Trophoblast cell (in vitro differentiated cells and primary cell): Measurements from ENCODE around the gene C1orf232.

Experiments
- DNase-seq, 2 donors: peaks; one replicate each; pipeline ENCODE4 v3.0.0-alpha.2; 2016
- H2AFZ ChIP-seq: 2 replicates; pipeline ENCODE4 v1.6.1; 2013; ENCODE audit warnings: low read length, moderate library complexity, mild to moderate bottlenecking; ENCODE audit not compliant: insufficient read depth, poor library complexity
- H2AK5ac ChIP-seq: 2 replicates; pipeline ENCODE4 v1.6.1; 2013; ENCODE audit warnings: mild to moderate bottlenecking, low read length
- H2BK120ac ChIP-seq: 2 replicates; pipeline ENCODE4 v1.6.1; 2013; ENCODE audit warnings: low read length, mild to moderate bottlenecking, moderate library complexity; ENCODE audit not compliant: insufficient read depth, poor library complexity
- H2BK12ac ChIP-seq: 2 replicates; pipeline ENCODE4 v1.6.1; 2013; ENCODE audit warnings: mild to moderate bottlenecking, low read length, moderate library complexity
- H2BK5ac ChIP-seq: 2 replicates; pipeline ENCODE4 v1.6.1; 2013; ENCODE audit warnings: low read length, low read depth, moderate library complexity, mild to moderate bottlenecking; ENCODE audit not compliant: poor library complexity
- H3K14ac ChIP-seq: 2 replicates; pipeline ENCODE4 v1.6.1; 2013; ENCODE audit warnings: mild to moderate bottlenecking, low read length
- H3K18ac ChIP-seq: 2 replicates; pipeline ENCODE4 v1.6.1; 2013; ENCODE audit warnings: mild to moderate bottlenecking, low read length
- H3K23ac ChIP-seq: 2 replicates; pipeline ENCODE4 v1.6.1; 2013; ENCODE audit warnings: low read length
- H3K27ac ChIP-seq: 2 replicates; pipeline ENCODE4 v1.5.1; 2013; ENCODE audit warnings: low read depth, mild to moderate bottlenecking, inconsistent platforms, low read length, moderate library complexity
- H3K27me3 ChIP-seq: 2 replicates; pipeline ENCODE4 v1.6.1; 2013; ENCODE audit warnings: inconsistent platforms, mild to moderate bottlenecking, low read length, moderate library complexity; ENCODE audit not compliant: insufficient read depth
- H3K36me3 ChIP-seq, 2 experiments: 1 replicate in 1 of 2; 2 replicates in 1 of 2; pipeline ENCODE4 v1.6.1; 2013; ENCODE audit warnings: low read length in 2 of 2, mild to moderate bottlenecking in 2 of 2, moderate library complexity in 1 of 2; ENCODE audit not compliant: insufficient read depth in 2 of 2, control insufficient read depth in 1 of 2
- H3K4ac ChIP-seq: 2 replicates; pipeline ENCODE4 v1.6.1; 2013; ENCODE audit warnings: low read depth, mild to moderate bottlenecking, low read length, moderate library complexity
- H3K4me1 ChIP-seq, 2 experiments: 1 replicate in 1 of 2; 2 replicates in 1 of 2; pipeline ENCODE4 v1.6.1; 2013; ENCODE audit warnings: low read length in 2 of 2, mild to moderate bottlenecking in 2 of 2, moderate library complexity in 1 of 2; ENCODE audit not compliant: insufficient read depth in 2 of 2, control insufficient read depth in 1 of 2
- H3K4me2 ChIP-seq: 2 replicates; pipeline ENCODE4 v1.6.1; 2013; ENCODE audit warnings: inconsistent platforms, mild to moderate bottlenecking, low read length, moderate library complexity
- H3K4me3 ChIP-seq: 2 replicates; pipeline ENCODE4 v1.5.1; 2013; ENCODE audit warnings: mild to moderate bottlenecking, low read depth, low read length, inconsistent platforms
- H3K79me1 ChIP-seq: one replicate; pipeline ENCODE4 v1.6.1; 2013; ENCODE audit warnings: low read length
- H3K79me2 ChIP-seq: 2 replicates; pipeline ENCODE4 v1.6.1; 2013; ENCODE audit warnings: low read length, mild to moderate bottlenecking; ENCODE audit not compliant: control insufficient read depth, insufficient read depth, poor library complexity
- H3K9ac ChIP-seq: 2 replicates; pipeline ENCODE4 v1.6.1; 2013; ENCODE audit warnings: mild to moderate bottlenecking, low read length
- H3K9me3 ChIP-seq: 2 replicates; pipeline ENCODE4 v1.6.1; 2013; ENCODE audit warnings: low read depth, mild to moderate bottlenecking, control low read depth, inconsistent platforms, low read length; ENCODE audit not compliant: insufficient read depth
- H4K12ac ChIP-seq: 2 replicates; pipeline ENCODE4 v1.6.1; 2013; ENCODE audit warnings: low read depth, mild to moderate bottlenecking, low read length, moderate library complexity
- H4K8ac ChIP-seq: 2 replicates; pipeline ENCODE4 v1.6.1; 2013; ENCODE audit warnings: low read depth, mild to moderate bottlenecking, low read length, moderate library complexity
- H4K91ac ChIP-seq: one replicate; pipeline ENCODE4 v1.6.1; 2013; ENCODE audit warnings: low read depth, mild to moderate bottlenecking, low read length, moderate library complexity
- WGBS: extraction: QIAGEN DNeasy Blood & Tissue Kit; methylation state at CpG from one replicate; pipeline ENCODE4 v1.1.7; 2013; ENCODE audit warnings: missing lambda C conversion rate; ENCODE audit not compliant: insufficient read length, insufficient coverage; ENCODE audit errors: extremely low coverage; 5-methylcytosine and 5-hydroxymethylcytosine counted together

Gene C1orf232

GRCh38 chr1:26189751-26190275 is 21.1 kb upstream of the C1orf232 start:
- no CpG with 5 or more reads among the region's 7 CpGs for WGBS

GRCh38 chr1:26189331-26189730 is 20.6 kb upstream of the C1orf232 start:
- Histone ChIP-seq H3K9me3 (peaks cover 3% of the 10 kb centered on the region), H2AFZ (no peak overlapping the region), H3K4me2 (no peak overlapping the region), H3K9ac (no peak overlapping the region), H4K8ac (no peak overlapping the region), H2BK120ac (no peak overlapping the region), H2BK12ac (no peak overlapping the region), H3K4me3 (no peak overlapping the region), H3K27ac (no peak overlapping the region), H4K12ac (no peak overlapping the region), H2BK5ac (no peak overlapping the region), H3K27me3 (no peaks in the 10 kb centered on the region), H3K79me2 (no peaks in the 10 kb centered on the region), H3K79me1 (no peaks in the 10 kb centered on the region), H4K91ac (no peak overlapping the region), H3K18ac (no peak overlapping the region), H3K14ac (no peak overlapping the region), H2AK5ac (no peak overlapping the region), H3K36me3 (peaks cover 29 to 35% of the 10 kb centered on the region in 2 experiments), H3K4ac (no peak overlapping the region), H3K23ac (no peak overlapping the region), H3K4me1 (no peaks in the 10 kb centered on the region)
- no peak for DNase-seq
- WGBS: no CpG with 5 or more reads among the region's 6 CpGs

More at GRCh38 chr1:26189751-26190275, 21.1 kb upstream of the C1orf232 start:
- H3K36me3 ChIP-seq: peaks cover 25 to 30% of the 10 kb centered on the region in 2 experiments
- H3K14ac ChIP-seq: no peak overlapping the region
- no peak overlapping the region for H2AK5ac ChIP-seq
- no peak overlapping the region for H2BK120ac ChIP-seq
- H3K4me2 ChIP-seq: no peak overlapping the region
- peaks cover 3% of the 10 kb centered on the region for H3K9me3 ChIP-seq
- no peaks in the 10 kb centered on the region for H3K4me1 ChIP-seq
- no peak overlapping the region for H4K91ac ChIP-seq
- H3K18ac ChIP-seq: no peak overlapping the region
- no peak overlapping the region for H4K8ac ChIP-seq
- no peaks in the 10 kb centered on the region for H3K27me3 ChIP-seq
- H2AFZ ChIP-seq: no peak overlapping the region
- no peaks in the 10 kb centered on the region for H3K79me1 ChIP-seq
- DNase-seq: no peak
- H2BK12ac ChIP-seq: no peak overlapping the region
- H3K9ac ChIP-seq: no peak overlapping the region
- no peak overlapping the region for H3K4ac ChIP-seq
- H3K79me2 ChIP-seq: no peaks in the 10 kb centered on the region
- no peak overlapping the region for H3K4me3 ChIP-seq
- no peak overlapping the region for H3K27ac ChIP-seq
- no peak overlapping the region for H4K12ac ChIP-seq
- no peak overlapping the region for H2BK5ac ChIP-seq
- H3K23ac ChIP-seq: no peak overlapping the region

- H3K36me3 ChIP-seq: peaks cover 31 to 41% of the 10 kb centered on the region in 2 experiments
- H3K4me2 ChIP-seq: no peak overlapping the region
- H4K12ac ChIP-seq: no peak overlapping the region
- H3K23ac ChIP-seq: no peak overlapping the region
- H3K79me1 ChIP-seq: no peaks in the 10 kb centered on the region
- no peak overlapping the region for H3K4me3 ChIP-seq
- H3K27me3 ChIP-seq: no peaks in the 10 kb centered on the region
- no peak overlapping the region for H3K9ac ChIP-seq
- no peak overlapping the region for H3K18ac ChIP-seq
- no peak overlapping the region for H2AK5ac ChIP-seq
- H4K8ac ChIP-seq: no peak overlapping the region
- no peak overlapping the region for H2AFZ ChIP-seq
- no peak overlapping the region for H2BK12ac ChIP-seq
- H3K4me1 ChIP-seq: no peaks in the 10 kb centered on the region
- no peak overlapping the region for H2BK120ac ChIP-seq
- no peak overlapping the region for H4K91ac ChIP-seq
- H2BK5ac ChIP-seq: no peak overlapping the region
- H3K79me2 ChIP-seq: no peaks in the 10 kb centered on the region
- no peak overlapping the region for H3K14ac ChIP-seq
- H3K9me3 ChIP-seq: peaks cover 3% of the 10 kb centered on the region
- H3K27ac ChIP-seq: no peak overlapping the region
- H3K4ac ChIP-seq: no peak overlapping the region
- DNase-seq: no peak
- WGBS: no CpG with 5 or more reads among the region's 8 CpGs
Observed at GRCh38 chr1:26188477-26188876, 19.7 kb upstream of the C1orf232 start.

- no peak for DNase-seq
- no peak overlapping the region for H2BK120ac ChIP-seq
- no peaks in the 10 kb centered on the region for H3K79me2 ChIP-seq
- H3K18ac ChIP-seq: no peak overlapping the region
- H3K9me3 ChIP-seq: peaks cover 3% of the 10 kb centered on the region
- no peak overlapping the region for H2AK5ac ChIP-seq
- no peak overlapping the region for H3K23ac ChIP-seq
- H4K12ac ChIP-seq: no peak overlapping the region
- no CpG with 5 or more reads among the region's 6 CpGs for WGBS
- H3K27ac ChIP-seq: no peak overlapping the region
- H3K4me1 ChIP-seq: no peaks in the 10 kb centered on the region
- H3K27me3 ChIP-seq: no peaks in the 10 kb centered on the region
- no peak overlapping the region for H4K91ac ChIP-seq
- no peak overlapping the region for H2AFZ ChIP-seq
- no peak overlapping the region for H3K14ac ChIP-seq
- H3K36me3 ChIP-seq: peaks cover 36 to 47% of the 10 kb centered on the region in 2 experiments
- H2BK5ac ChIP-seq: no peak overlapping the region
- H4K8ac ChIP-seq: no peak overlapping the region
- no peak overlapping the region for H2BK12ac ChIP-seq
- H3K79me1 ChIP-seq: no peaks in the 10 kb centered on the region
- no peak overlapping the region for H3K9ac ChIP-seq
- no peak overlapping the region for H3K4me2 ChIP-seq
- H3K4me3 ChIP-seq: no peak overlapping the region
- H3K4ac ChIP-seq: no peak overlapping the region
Observed at GRCh38 chr1:26187882-26188281, 19.1 kb upstream of the C1orf232 start.
